Activated T-cell treated with anti-CD3 and anti-CD28 coated beads, Interleukin-2, amount 50 U/mL, for 1 hour (primary cell): Measurements from ENCODE around the gene STAT5B.
"Not testable (repeated sequence)": the region's sequence is repeated elsewhere in the genome, so short reads cannot be mapped to it uniquely, and the experiment has no call there.

Experiments used
- DNase-seq: peaks from one replicate; pipeline ENCODE4 v3.0.0-alpha.2; 2020

Gene STAT5B

GRCh38 chr17:42266918-42267766, 9.0 kb downstream of the STAT5B start:
- DNase-seq = no peak

- no peak for DNase-seq
Measured at GRCh38 chr17:42266462-42266861, 9.7 kb downstream of the STAT5B start.

GRCh38 chr17:42264366-42264765, 11.8 kb downstream of the STAT5B start:
- DNase-seq = not testable (repeated sequence)

GRCh38 chr17:42260318-42260717, 15.9 kb downstream of the STAT5B start:
- DNase-seq = no peak

- DNase-seq = no peak
Measured at GRCh38 chr17:42255445-42255844, 20.7 kb downstream of the STAT5B start.

- no peak for DNase-seq
Measured at GRCh38 chr17:42253578-42253977, 22.6 kb downstream of the STAT5B start.

GRCh38 chr17:42252597-42253550, 23.3 kb downstream of the STAT5B start:
- no peak for DNase-seq

GRCh38 chr17:42251115-42251514, 25.1 kb downstream of the STAT5B start:
- no peak for DNase-seq

GRCh38 chr17:42249681-42250446, 26.3 kb downstream of the STAT5B start:
- peak; percentile 52 for DNase-seq

- DNase-seq = peak; percentile 68
Measured at GRCh38 chr17:42248351-42249179, 27.6 kb downstream of the STAT5B start.

- DNase-seq = no peak
Measured at GRCh38 chr17:42247734-42248133, 28.5 kb downstream of the STAT5B start.

GRCh38 chr17:42246515-42246914, 29.7 kb downstream of the STAT5B start:
- DNase-seq = peak; percentile 47

GRCh38 chr17:42245183-42245582, 31.0 kb downstream of the STAT5B start:
- DNase-seq = peak; percentile 15

- peak; percentile 3 for DNase-seq
Measured at GRCh38 chr17:42244116-42244515, 32.1 kb downstream of the STAT5B start.

- peak; percentile 16 for DNase-seq
Measured at GRCh38 chr17:42243493-42243982, 32.7 kb downstream of the STAT5B start.

- no peak for DNase-seq
Measured at GRCh38 chr17:42241871-42242270, 34.3 kb downstream of the STAT5B start.

GRCh38 chr17:42240863-42241262, 35.3 kb downstream of the STAT5B start:
- peak; percentile 10 for DNase-seq

GRCh38 chr17:42240201-42240600, 36.0 kb downstream of the STAT5B start:
- no peak for DNase-seq

GRCh38 chr17:42239576-42239975, 36.6 kb downstream of the STAT5B start:
- not testable (repeated sequence) for DNase-seq

- DNase-seq = no peak
Measured at GRCh38 chr17:42236760-42237159, 39.4 kb downstream of the STAT5B start.

GRCh38 chr17:42233994-42234393, 42.2 kb downstream of the STAT5B start:
- no peak for DNase-seq

GRCh38 chr17:42233156-42233555, 43.0 kb downstream of the STAT5B start:
- DNase-seq = no peak
